ENCODE measurements around the gene SMAP1.

The SMAP1 gene

DNA sequence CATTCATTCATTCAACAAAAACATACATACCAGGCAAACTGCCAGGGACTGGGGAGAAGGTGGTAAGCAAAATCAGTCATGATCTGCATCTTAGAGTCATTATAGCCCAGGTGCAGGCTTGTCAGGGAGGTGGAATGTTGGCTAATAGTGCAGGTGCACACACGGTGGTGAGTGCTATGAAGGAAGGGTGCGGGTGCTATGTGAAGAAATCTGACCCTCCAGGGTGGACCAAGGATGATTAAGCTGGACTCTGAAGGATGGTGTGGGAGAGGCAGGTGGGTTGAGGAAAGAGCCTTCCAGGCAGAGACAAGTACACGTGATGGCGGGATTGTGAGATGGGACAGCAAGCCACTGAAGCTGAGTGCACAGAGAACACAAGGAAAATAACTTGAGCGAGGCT, 211.8 kb downstream of the SMAP1 start:
- DNase-seq, result no peak

DNA sequence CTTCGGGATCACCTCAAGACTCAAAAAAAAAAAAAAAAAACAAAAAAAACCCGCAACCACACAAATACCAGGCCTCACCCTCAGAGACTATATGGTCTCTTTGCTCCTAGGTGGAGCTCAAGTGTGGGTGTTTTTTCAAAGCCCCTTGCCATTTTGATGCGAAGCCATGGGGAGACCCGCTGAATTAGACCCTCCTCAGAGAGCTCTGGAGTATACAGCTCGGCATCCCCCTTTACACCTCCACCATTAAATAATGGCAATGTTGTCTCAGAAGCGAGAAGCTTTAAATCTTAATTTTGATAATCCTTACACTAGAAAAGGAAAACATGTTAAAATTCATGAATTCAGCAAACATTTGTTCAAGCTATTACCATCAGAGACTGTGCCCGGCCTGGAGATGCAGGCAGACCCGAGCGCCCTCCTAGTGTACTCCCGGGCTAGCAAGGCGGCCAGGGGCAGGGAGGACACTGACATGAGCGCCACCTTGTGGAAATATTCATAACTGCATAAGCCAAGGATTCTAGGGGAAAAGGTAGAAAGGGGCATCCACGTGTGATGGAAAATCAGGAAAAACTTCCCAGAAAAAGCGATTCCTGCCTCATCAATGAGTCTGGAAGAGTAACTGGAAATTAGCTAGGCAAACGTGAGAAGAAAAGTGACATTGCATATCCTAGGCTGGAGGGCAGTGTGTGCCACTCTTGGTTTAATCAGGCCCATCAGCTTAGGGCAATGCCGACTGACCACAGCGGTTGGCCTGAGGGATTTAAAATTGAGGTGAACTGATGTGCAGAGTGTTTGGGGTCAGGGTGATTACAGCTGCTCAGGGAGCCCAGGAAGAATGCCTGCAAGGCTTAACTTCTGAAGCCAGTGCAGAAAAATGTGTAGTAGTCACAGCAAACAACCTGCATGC, 216.6 kb downstream of the SMAP1 start:
- DNase-seq, result peak in 7 of 10 donors; percentile 36 to 89 (median 56)

More for the DNA sequence above, 211.8 kb downstream of the SMAP1 start:
- intact Hi-C loops (cut with DNase I), result no loop called here

DNA sequence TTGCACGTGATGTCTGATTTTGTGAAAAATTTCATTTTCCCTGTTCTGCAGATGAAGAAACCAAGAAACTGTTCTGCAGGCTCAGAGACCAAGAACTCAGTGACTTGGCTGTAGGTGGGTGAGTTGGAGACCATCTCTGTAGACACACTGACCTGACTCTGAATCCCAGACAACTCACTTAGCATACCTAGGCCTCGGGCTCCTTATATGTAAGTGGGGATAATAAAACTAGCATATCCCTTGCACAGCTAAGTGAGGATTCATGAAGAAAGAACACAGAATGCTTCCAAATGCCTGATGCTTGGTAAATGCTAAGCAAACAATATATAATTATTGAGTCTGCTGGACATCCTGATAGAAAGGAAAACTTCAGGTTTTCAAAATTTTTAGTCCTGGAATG, 218.4 kb downstream of the SMAP1 start:
- intact Hi-C loops (cut with DNase I), result no loop called here
- no peak for DNase-seq

More for the DNA sequence above, 216.6 kb downstream of the SMAP1 start:
- intact Hi-C loops (cut with DNase I), result loop anchor here (1.0 kb wide), 1 partner anchor 178 kb away; no protein-coding TSS in a partner anchor

DNA sequence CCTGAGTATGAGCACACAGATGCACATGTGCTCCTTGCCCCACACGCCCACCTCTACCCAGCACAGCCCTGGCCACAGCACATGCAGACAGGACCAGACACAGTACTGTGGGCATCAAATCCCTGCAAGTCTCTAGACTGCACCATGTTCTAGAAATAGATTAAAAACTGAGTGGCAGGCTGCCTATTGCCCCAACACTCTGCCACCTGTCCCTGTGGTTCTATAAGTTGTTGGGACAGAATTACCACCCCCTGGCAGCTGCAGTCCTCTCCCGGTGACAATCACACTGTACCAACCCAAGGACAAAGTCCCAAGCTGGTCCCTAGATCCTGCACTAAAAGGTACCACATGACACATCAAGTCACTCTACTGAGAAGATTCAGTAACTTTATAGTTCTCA, 219.0 kb downstream of the SMAP1 start:
- no peak for DNase-seq
- intact Hi-C loops (cut with DNase I), result no loop called here

DNA sequence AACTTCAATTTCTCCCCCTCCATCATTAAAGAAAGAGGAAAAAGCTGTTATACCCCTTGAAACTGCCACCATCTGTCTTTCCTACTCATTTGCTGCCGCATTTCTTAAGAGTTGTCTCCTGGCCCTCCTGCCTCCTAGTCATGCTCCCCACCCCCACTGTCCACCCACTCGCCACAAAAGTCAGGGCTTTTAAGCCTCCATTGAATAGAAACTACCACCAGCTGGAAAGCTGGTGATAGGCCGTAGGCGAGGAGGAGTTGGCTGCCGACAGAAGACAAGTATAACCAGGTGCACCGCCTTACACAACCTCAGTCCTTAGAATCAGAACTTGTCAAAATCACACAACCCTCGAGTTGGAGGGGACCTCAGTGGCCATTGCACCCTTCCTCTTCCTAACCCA, 221.6 kb downstream of the SMAP1 start:
- DNase-seq, result no peak
- intact Hi-C loops (cut with DNase I), result no loop called here

DNA sequence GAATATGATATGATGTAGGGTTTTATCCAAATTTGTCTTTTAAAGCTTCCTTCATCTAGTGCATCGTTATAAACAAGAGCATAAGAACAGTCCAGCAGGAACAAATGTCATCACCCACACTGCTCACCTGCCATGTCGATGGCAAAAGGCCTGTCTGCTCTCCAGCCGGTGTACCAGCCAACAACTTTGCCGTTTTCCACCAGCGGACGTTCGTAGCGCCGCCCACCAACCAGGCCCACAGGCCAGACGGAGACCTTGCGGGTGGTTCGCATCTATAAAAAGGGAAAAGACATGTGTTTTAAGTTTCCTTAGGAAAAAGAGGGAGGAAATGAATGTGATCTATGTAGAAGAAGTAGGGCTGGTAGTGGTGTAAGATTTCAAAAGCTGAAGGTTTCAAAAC, 226.3 kb downstream of the SMAP1 start:
- intact Hi-C loops (cut with DNase I), result no loop called here
- DNase-seq, result no peak

DNA sequence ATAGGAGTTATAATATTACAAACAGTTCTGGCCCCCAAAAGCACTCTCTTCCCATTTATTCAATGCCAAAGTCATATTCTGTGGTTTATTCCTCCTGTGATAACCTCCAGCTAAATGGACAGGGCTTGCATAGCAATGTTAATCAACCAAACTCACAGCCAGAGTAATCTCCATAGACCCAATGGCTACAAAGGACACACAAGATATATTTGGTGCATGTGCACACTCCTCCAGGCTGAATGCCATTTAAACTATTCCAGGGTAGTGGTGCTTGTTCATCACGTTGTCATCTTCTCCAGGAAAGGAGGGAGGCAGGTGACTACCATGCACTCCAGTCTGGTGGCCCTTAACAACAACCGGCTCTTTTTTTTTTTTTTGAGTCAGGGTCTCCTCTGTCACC, 232.4 kb downstream of the SMAP1 start:
- DNase-seq, result no peak
- intact Hi-C loops (cut with DNase I), result no loop called here

DNA sequence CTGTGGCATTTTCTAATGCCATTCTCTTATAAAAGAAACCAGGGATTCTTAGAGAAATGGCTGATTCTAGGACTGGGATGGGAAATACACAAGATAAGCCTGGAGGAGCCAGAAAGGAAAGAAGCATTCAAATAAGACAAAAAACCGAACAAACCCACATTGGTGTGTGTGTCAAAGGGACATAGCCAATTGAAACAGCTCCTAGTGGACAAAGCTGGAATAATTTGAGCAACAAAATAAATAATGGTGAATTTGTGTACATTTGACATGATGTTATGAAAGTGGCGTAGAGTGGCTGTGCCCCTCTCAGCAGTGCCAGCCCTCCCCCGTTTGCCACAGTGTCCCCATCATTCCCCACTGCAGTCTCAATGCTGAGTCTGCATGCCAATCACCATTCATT, 233.6 kb downstream of the SMAP1 start:
- DNase-seq, result no peak
- intact Hi-C loops (cut with DNase I), result no loop called here

DNA sequence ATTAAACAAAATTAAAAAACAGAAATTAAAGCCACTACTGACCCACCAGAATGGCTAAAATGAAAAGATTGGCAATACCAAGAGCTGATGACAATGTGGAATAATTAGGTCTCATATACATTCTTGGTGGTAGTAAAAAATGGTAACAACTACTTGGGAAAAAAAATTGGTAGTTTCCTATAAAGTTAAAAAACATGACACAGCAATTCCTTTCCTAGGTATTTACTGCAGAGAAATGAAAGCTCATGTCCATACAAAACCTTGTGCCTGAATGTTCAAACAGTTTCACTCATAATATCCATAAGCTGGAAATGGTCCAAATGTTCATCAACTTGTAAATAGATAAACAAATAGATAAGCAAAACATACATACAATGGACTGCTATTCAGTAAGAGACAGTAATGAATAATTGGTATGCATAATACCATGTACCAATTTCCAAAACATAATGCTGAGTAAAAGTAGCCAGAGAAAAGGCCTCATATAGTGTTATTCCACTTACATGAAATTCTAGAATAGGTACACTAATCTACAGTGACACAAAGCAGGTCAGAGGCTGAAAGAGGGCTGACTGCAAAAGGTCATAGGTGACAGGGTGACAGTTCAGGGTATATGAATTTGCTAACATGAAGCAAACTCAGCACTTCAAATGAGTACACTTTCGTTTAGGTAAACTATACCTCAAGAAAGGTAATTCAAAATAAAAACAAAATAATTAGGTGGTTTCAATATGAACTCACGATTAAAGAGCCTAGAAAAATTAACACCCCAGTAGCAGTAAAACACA, 236.2 kb downstream of the SMAP1 start:
- intact Hi-C loops (cut with DNase I), result no loop called here
- DNase-seq, result no peak

DNA sequence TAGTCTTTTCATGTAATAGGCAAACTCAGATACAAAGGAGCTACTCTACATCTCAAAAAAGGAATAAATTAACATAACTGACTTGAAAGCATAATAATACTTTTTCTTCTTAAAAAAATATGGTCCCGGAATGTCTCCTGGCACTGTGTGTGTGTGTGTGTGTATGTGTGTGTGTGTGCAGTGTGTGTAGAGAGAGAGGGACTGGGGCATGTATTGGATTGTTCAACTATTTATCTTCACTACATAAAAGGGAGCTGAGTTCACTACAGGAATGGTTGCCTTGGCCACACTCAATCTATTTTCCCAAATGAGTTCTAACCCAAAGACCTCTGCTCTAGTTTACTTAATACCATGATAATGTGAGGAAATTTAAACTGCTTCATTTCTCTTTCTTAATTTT, 238.1 kb downstream of the SMAP1 start:
- intact Hi-C loops (cut with DNase I), result no loop called here
- DNase-seq, result no peak
